ENCODE measurements around the gene ABCA10. TPM values are rescaled to one million over a fixed set of nuclear protein-coding genes. Genes with fewer than 3 reads are reported as not detected.

ABCA10 gene
- total and polyA plus RNA-seq, 2 of the 8 experiments (the other 6 are each of a cell fraction or from before 2014, with no cell fraction given): not detected

GRCh38 chr17:69159418-69159817 lies 69.2 kb downstream of the ABCA10 start:
- no peak for FAIRE-seq
- Histone ChIP-seq H2BK12ac (ENCODE audit: low read depth, low read length) (no peak overlapping the region), H2AK5ac (ENCODE audit: low read depth, low read length) (no peak overlapping the region)
- TF ChIP-seq ASH2L (IDR thresholded peaks at IDR 0.05; ENCODE audit: low read length) (no peak), RAD21 (IDR thresholded peaks at IDR 0.05 in 1 of 2, conservative IDR thresholded peaks at IDR 0.05 in 1 of 2; ENCODE audit: low read depth in 2 of 2, low read length in 2 of 2) (no peak), POLR2A (IDR thresholded peaks at IDR 0.05; ENCODE audit: control extremely low read depth in 1 of 2, low read depth in 2 of 2, low read length in 2 of 2) (no peak), TAF1 (IDR thresholded peaks at IDR 0.05; ENCODE audit: low read depth, low read length) (no peak), PHF8 (conservative IDR thresholded peaks at IDR 0.05; ENCODE audit: low read depth, low read length) (no peak), USF2 (IDR thresholded peaks at IDR 0.05; ENCODE audit: low read length) (no peak), RNF2 (IDR thresholded peaks at IDR 0.05; ENCODE audit: borderline replicate concordance, low read depth, low read length, missing control alignments, poor library complexity, severe bottlenecking) (no peak), JUN (IDR thresholded peaks at IDR 0.05; ENCODE audit: low read depth, low read length) (no peak), MAFK (IDR thresholded peaks at IDR 0.05; ENCODE audit: low read depth, low read length) (no peak), POU5F1 (IDR thresholded peaks at IDR 0.05; ENCODE audit: low read depth, low read length) (no peak), CHD1 (IDR thresholded peaks at IDR 0.05; ENCODE audit: low read depth, low read length) (no peak), GABPA (IDR thresholded peaks at IDR 0.05; ENCODE audit: borderline replicate concordance, insufficient read depth, low read length) (no peak), KDM5A (IDR thresholded peaks at IDR 0.05; ENCODE audit: low read length) (no peak), CREB1 (IDR thresholded peaks at IDR 0.05) (no peak), RBBP5 (IDR thresholded peaks at IDR 0.05; ENCODE audit: borderline replicate concordance, low read depth, low read length) (no peak), CBX5 (IDR thresholded peaks at IDR 0.05; ENCODE audit: low read depth, low read length) (no peak)

More at GRCh38 chr17:69159418-69159817, 69.2 kb downstream of the ABCA10 start:
- Histone ChIP-seq H3K9me3 (ENCODE audit: insufficient read depth in 2 of 2, low read depth in 1 of 2, low read length in 1 of 2) (no peaks in the 10 kb centered on the region), H2BK120ac (replicated peaks; ENCODE audit: low read depth, low read length) (no peak overlapping the region), H3K4me1 (replicated peaks in 1 of 4; ENCODE audit: control insufficient read depth in 3 of 4, insufficient read depth in 4 of 4, low read length in 3 of 4) (no peaks in the 10 kb centered on the region), H3K79me1 (ENCODE audit: low read depth, low read length) (no peaks in the 10 kb centered on the region), H3K18ac (ENCODE audit: extremely low read depth, low read length) (no peak overlapping the region), H3K56ac (replicated peaks; ENCODE audit: insufficient read length, low read depth, low read length) (no peak overlapping the region), H4K8ac (ENCODE audit: extremely low read depth, insufficient read depth, low read length) (no peak overlapping the region), H3K23me2 (ENCODE audit: low read depth, low read length) (no peaks in the 10 kb centered on the region), H4K20me1 (replicated peaks in 1 of 2; ENCODE audit: control insufficient read depth in 1 of 2, insufficient read depth in 2 of 2, low read length in 2 of 2) (no peaks in the 10 kb centered on the region), H3K36me3 (ENCODE audit: control insufficient read depth in 2 of 4, insufficient read depth in 4 of 4, low read length in 3 of 4) (no peaks in the 10 kb centered on the region), H3K79me2 (ENCODE audit: control insufficient read depth in 1 of 2, insufficient read depth in 2 of 2, low read length in 2 of 2) (no peaks in the 10 kb centered on the region), H4K5ac (ENCODE audit: insufficient read length, low read depth, low read length) (no peak overlapping the region), H3K27ac (ENCODE audit: low read depth, low read length) (no peak overlapping the region), H3K14ac (ENCODE audit: insufficient read length) (no peak overlapping the region), H2AFZ (ENCODE audit: low read length) (no peak overlapping the region), H3K4me2 (ENCODE audit: insufficient read depth in 1 of 2, low read depth in 2 of 2, low read length in 2 of 2) (no peak overlapping the region), H3K23ac (ENCODE audit: insufficient read length) (no peak overlapping the region), H2BK15ac (ENCODE audit: low read length) (no peak overlapping the region), H2BK5ac (ENCODE audit: low read depth, low read length) (no peak overlapping the region), H4K91ac (replicated peaks; ENCODE audit: insufficient read length, low read length) (no peak overlapping the region), H2BK20ac (ENCODE audit: low read length) (no peak overlapping the region), H3K4me3 (ENCODE audit: extremely low read depth in 1 of 4, insufficient read depth in 2 of 4, low read depth in 3 of 4, low read length in 4 of 4) (no peak overlapping the region), H3K9ac (replicated peaks in 1 of 4; ENCODE audit: extremely low read depth in 1 of 4, low read depth in 3 of 4, low read length in 3 of 4) (no peak overlapping the region), H3K4ac (replicated peaks; ENCODE audit: insufficient read length, low read depth, low read length) (no peak overlapping the region), H3K27me3 (replicated peaks in 1 of 4; ENCODE audit: control insufficient read depth in 3 of 4, extremely low read depth in 1 of 4, insufficient read depth in 3 of 4, low read length in 3 of 4) (no peaks in the 10 kb centered on the region)
- ChIA-PET CTCF (ENCODE audit: partially characterized antibody) (no interaction called here), POLR2A (ENCODE audit: partially characterized antibody) (no interaction called here)
- no peak for DNase-seq (ENCODE audit: low read depth in 1 of 2, low spot score in 2 of 2)
